H1 (cell line): ENCODE data around the gene TPSB2. TPM values are rescaled to one million over a fixed set of nuclear protein-coding genes. Genes with fewer than 3 reads are reported as not detected.

Experiments
- CREB1 ChIP-seq: IDR thresholded peaks from 2 replicates; pipeline ENCODE4 v1.6.1; 2012; ENCODE audit warnings: inconsistent platforms
- KDM1A ChIP-seq: fragments of 200-600, 300-600 bp; sonication (generic); IDR thresholded peaks from 2 replicates; pipeline ENCODE4 v1.7.1; 2016; ENCODE audit warnings: mild to moderate bottlenecking, low read length, borderline replicate concordance
- MAFK ChIP-seq: IDR thresholded peaks from 2 replicates; pipeline ENCODE4 v1.6.1; 2012; ENCODE audit warnings: low read depth, mild to moderate bottlenecking, improper control_type of control experiment, low read length
- NANOG ChIP-seq: IDR thresholded peaks from 2 replicates; pipeline ENCODE4 v1.6.1; 2011; ENCODE audit warnings: low read length, low read depth, mild to moderate bottlenecking, inconsistent platforms; ENCODE audit not compliant: insufficient read depth, poor library complexity, severe bottlenecking
- NRF1 ChIP-seq: IDR thresholded peaks from 2 replicates; pipeline ENCODE4 v1.6.1; 2011; ENCODE audit warnings: mild to moderate bottlenecking, low read depth, low read length, improper control_type of control experiment
- SIX5 ChIP-seq: IDR thresholded peaks from 2 replicates; pipeline ENCODE4 v1.6.1; 2011; ENCODE audit warnings: mild to moderate bottlenecking, low read depth, low read length
- ZNF274 ChIP-seq: IDR thresholded peaks from 2 replicates; pipeline ENCODE4 v1.7.0; 2012; ENCODE audit warnings: low read length, borderline replicate concordance; ENCODE audit errors: extremely low read depth
- polyA plus RNA-seq, 7 experiments: library from polyadenylated mRNA; depleted of rRNA in 3 of 7; stranded (reverse) in 5 of 7; unstranded in 2 of 7; fragments of >200 nt in 5 of 7; fragments of 200-250 nt in 2 of 7; gene quantifications; 1 replicate in 5 of 7; 2 replicates in 1 of 7; 4 replicates in 1 of 7; pipeline versions ENCODE4 v1.2.1 to v1.2.3, GENCODE V29; 2011 to 2013; ENCODE audit warnings: missing spikeins in 2 of 7, mixed read lengths in 2 of 7
- total RNA-seq: library from RNA; stranded (reverse); fragmentation: NEBNext Ultra II Directional; extraction: Animal tissue kit (Norgen Biotek cat#: 25700); gene quantifications from 2 replicates; pipeline ENCODE4 v1.2.1, GENCODE V29; 2021
- TF ChIP-seq, protein P1 (sequence below): fragments of 300-600 bp; sonication (generic); IDR thresholded peaks from 2 replicates; pipeline ENCODE4 v1.7.1; 2012; ENCODE audit warnings: low read length, moderate library complexity, mild to moderate bottlenecking, inconsistent platforms; ENCODE audit not compliant: insufficient replicate concordance

The TPSB2 gene
- total and polyA plus RNA-seq, 2 of the 8 experiments (the other 6 are each of a cell fraction or from before 2014, with no cell fraction given), result 0.08 TPM; not detected in 1

DNA sequence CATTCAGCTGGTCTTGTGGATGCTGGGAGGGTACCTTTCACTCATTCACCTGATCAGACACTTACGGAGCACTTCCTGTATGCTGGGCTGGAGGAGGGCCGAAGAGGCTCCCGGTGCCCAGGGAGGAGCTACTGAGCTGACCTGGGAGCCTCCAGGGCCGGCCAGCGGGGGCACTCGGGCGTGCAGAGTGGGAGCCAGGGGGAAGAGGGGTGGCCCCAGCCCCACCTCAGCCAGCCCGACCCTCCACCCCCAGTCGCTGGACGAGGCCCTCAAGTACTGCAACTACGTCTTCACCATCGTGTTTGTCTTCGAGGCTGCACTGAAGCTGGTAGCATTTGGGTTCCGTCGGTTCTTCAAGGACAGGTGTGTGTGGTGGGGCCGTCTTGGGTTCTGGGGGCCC is 15.3 kb downstream of the TPSB2 start (continued):
- TF ChIP-seq, protein P1, sequence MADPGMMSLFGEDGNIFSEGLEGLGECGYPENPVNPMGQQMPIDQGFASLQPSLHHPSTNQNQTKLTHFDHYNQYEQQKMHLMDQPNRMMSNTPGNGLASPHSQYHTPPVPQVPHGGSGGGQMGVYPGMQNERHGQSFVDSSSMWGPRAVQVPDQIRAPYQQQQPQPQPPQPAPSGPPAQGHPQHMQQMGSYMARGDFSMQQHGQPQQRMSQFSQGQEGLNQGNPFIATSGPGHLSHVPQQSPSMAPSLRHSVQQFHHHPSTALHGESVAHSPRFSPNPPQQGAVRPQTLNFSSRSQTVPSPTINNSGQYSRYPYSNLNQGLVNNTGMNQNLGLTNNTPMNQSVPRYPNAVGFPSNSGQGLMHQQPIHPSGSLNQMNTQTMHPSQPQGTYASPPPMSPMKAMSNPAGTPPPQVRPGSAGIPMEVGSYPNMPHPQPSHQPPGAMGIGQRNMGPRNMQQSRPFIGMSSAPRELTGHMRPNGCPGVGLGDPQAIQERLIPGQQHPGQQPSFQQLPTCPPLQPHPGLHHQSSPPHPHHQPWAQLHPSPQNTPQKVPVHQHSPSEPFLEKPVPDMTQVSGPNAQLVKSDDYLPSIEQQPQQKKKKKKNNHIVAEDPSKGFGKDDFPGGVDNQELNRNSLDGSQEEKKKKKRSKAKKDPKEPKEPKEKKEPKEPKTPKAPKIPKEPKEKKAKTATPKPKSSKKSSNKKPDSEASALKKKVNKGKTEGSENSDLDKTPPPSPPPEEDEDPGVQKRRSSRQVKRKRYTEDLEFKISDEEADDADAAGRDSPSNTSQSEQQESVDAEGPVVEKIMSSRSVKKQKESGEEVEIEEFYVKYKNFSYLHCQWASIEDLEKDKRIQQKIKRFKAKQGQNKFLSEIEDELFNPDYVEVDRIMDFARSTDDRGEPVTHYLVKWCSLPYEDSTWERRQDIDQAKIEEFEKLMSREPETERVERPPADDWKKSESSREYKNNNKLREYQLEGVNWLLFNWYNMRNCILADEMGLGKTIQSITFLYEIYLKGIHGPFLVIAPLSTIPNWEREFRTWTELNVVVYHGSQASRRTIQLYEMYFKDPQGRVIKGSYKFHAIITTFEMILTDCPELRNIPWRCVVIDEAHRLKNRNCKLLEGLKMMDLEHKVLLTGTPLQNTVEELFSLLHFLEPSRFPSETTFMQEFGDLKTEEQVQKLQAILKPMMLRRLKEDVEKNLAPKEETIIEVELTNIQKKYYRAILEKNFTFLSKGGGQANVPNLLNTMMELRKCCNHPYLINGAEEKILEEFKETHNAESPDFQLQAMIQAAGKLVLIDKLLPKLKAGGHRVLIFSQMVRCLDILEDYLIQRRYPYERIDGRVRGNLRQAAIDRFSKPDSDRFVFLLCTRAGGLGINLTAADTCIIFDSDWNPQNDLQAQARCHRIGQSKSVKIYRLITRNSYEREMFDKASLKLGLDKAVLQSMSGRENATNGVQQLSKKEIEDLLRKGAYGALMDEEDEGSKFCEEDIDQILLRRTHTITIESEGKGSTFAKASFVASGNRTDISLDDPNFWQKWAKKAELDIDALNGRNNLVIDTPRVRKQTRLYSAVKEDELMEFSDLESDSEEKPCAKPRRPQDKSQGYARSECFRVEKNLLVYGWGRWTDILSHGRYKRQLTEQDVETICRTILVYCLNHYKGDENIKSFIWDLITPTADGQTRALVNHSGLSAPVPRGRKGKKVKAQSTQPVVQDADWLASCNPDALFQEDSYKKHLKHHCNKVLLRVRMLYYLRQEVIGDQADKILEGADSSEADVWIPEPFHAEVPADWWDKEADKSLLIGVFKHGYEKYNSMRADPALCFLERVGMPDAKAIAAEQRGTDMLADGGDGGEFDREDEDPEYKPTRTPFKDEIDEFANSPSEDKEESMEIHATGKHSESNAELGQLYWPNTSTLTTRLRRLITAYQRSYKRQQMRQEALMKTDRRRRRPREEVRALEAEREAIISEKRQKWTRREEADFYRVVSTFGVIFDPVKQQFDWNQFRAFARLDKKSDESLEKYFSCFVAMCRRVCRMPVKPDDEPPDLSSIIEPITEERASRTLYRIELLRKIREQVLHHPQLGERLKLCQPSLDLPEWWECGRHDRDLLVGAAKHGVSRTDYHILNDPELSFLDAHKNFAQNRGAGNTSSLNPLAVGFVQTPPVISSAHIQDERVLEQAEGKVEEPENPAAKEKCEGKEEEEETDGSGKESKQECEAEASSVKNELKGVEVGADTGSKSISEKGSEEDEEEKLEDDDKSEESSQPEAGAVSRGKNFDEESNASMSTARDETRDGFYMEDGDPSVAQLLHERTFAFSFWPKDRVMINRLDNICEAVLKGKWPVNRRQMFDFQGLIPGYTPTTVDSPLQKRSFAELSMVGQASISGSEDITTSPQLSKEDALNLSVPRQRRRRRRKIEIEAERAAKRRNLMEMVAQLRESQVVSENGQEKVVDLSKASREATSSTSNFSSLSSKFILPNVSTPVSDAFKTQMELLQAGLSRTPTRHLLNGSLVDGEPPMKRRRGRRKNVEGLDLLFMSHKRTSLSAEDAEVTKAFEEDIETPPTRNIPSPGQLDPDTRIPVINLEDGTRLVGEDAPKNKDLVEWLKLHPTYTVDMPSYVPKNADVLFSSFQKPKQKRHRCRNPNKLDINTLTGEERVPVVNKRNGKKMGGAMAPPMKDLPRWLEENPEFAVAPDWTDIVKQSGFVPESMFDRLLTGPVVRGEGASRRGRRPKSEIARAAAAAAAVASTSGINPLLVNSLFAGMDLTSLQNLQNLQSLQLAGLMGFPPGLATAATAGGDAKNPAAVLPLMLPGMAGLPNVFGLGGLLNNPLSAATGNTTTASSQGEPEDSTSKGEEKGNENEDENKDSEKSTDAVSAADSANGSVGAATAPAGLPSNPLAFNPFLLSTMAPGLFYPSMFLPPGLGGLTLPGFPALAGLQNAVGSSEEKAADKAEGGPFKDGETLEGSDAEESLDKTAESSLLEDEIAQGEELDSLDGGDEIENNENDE, result no peak
- TF ChIP-seq SIX5 (no peak), ZNF274 (no peak), KDM1A (no peak), MAFK (no peak), NRF1 (no peak), NANOG (no peak), CREB1 (no peak)
